Right lobe of liver (tissue), 4 donors: Measurements from ENCODE around the gene MED27.

ENCODE experiments used
- CTCF ChIP-seq, 4 donors: fragments of 200-600 bp in 3 of 4; fragments of 450-650 bp in 1 of 4; IDR thresholded peaks; one replicate each; pipeline versions ENCODE4 v1.5.1 to v1.8.0; 2016 to 2022; ENCODE audit warnings: antibody characterized with exemption in 4 of 4, mild to moderate bottlenecking in 2 of 4
- POLR2A ChIP-seq: fragments of 450-650 bp; IDR thresholded peaks from one replicate; pipeline ENCODE4 v1.6.1; 2017; ENCODE audit warnings: antibody characterized with exemption, mild to moderate bottlenecking
- donor health status: DM: no; HTN: no; CAD: no.
- donor health status: DM: no; HTN: no; CAD: no.
- donor health status: DM: no; HTN: yes; CAD: no.

- TF ChIP-seq CTCF (IDR thresholded peaks at IDR 0.05) (no peak), POLR2A (no peak)
Measured at GRCh38 chr9:131863306-131863896, 216.3 kb downstream of the MED27 start.
